HG03558 (cell line): Measurements from ENCODE around the gene CHMP1A.
"Not testable (repeated sequence)": the region's sequence is repeated elsewhere in the genome, so short reads cannot be mapped to it uniquely, and the experiment has no call there.

Source experiments
- ATAC-seq: cut with Tn5 transposase; IDR thresholded peaks from one replicate; pipeline ENCODE4 v1.9.1; 2021; ENCODE audit warnings: moderate number of reproducible peaks; ENCODE audit not compliant: unreplicated experiment; ENCODE audit errors: extremely low read depth

The CHMP1A gene

GRCh38 chr16:89661215-89661614 is 3.7 kb upstream of the CHMP1A start:
- no peak for ATAC-seq

- no peak for ATAC-seq
Observed at GRCh38 chr16:89660146-89660545, 2.6 kb upstream of the CHMP1A start.

- peak; percentile 16 for ATAC-seq
Observed at GRCh38 chr16:89658221-89658879, 842 bp upstream of the CHMP1A start.

- ATAC-seq, result no peak
Observed at GRCh38 chr16:89656435-89657121, 930 bp downstream of the CHMP1A start.

- ATAC-seq, result no peak
Observed at GRCh38 chr16:89655062-89655643, 2.4 kb downstream of the CHMP1A start.

- no peak for ATAC-seq
Observed at GRCh38 chr16:89653656-89654295, 3.7 kb downstream of the CHMP1A start.

GRCh38 chr16:89651584-89651983 is 5.9 kb downstream of the CHMP1A start:
- ATAC-seq, result no peak

- ATAC-seq, result no peak
Observed at GRCh38 chr16:89646906-89647305, 10.6 kb downstream of the CHMP1A start.

- ATAC-seq, result no peak
Observed at GRCh38 chr16:89646270-89646669, 11.2 kb downstream of the CHMP1A start.

GRCh38 chr16:89645122-89645521 is 12.4 kb downstream of the CHMP1A start:
- no peak for ATAC-seq

- no peak for ATAC-seq
Observed at GRCh38 chr16:89643769-89644300, 13.7 kb downstream of the CHMP1A start.

- no peak for ATAC-seq
Observed at GRCh38 chr16:89642574-89642973, 14.9 kb downstream of the CHMP1A start.

GRCh38 chr16:89641458-89642119 is 15.9 kb downstream of the CHMP1A start:
- no peak for ATAC-seq

GRCh38 chr16:89639385-89639784 is 18.1 kb downstream of the CHMP1A start:
- ATAC-seq, result no peak

- no peak for ATAC-seq
Observed at GRCh38 chr16:89638455-89638854, 19.1 kb downstream of the CHMP1A start.

- ATAC-seq, result no peak
Observed at GRCh38 chr16:89637379-89637778, 20.1 kb downstream of the CHMP1A start.

GRCh38 chr16:89636663-89637062 is 20.8 kb downstream of the CHMP1A start:
- ATAC-seq, result no peak

GRCh38 chr16:89634463-89635385 is 22.8 kb downstream of the CHMP1A start:
- ATAC-seq, result not testable (repeated sequence)

- ATAC-seq, result no peak
Observed at GRCh38 chr16:89633064-89633631, 24.4 kb downstream of the CHMP1A start.
